ENCODE measurements around the gene RPL13. TPM values are rescaled to one million over a fixed set of nuclear protein-coding genes. Genes with fewer than 3 reads are reported as not detected.
"Not testable (repeated sequence)": the region's sequence is repeated elsewhere in the genome, so short reads cannot be mapped to it uniquely, and the experiment has no call there.

RPL13 gene
- total RNA-seq, 2 donors from 2014 or later = 1,855 to 2,011 TPM

GRCh38 chr16:89584768-89585549 is 24.5 kb downstream of the RPL13 start:
- H3K9ac ChIP-seq (ENCODE audit: low read depth in 2 of 2, low read length in 2 of 2) = no peak overlapping the region
- intact Hi-C loops (cut with DNase I) = no loop called here
- no peak for TF ChIP-seq CTCF (IDR thresholded peaks at IDR 0.05)

GRCh38 chr16:89586218-89586617 is 25.7 kb downstream of the RPL13 start:
- H3K9ac ChIP-seq (ENCODE audit: low read depth in 2 of 2, low read length in 2 of 2) = no peak overlapping the region
- DNase-seq = no peak
- no peaks in the 10 kb centered on the region for H3K4me1 ChIP-seq
- no peak for TF ChIP-seq CTCF (IDR thresholded peaks at IDR 0.05)
- no peak overlapping the region for H3K4me3 ChIP-seq
- intact Hi-C loops (cut with DNase I) = no loop called here
- H3K27ac ChIP-seq = no peak overlapping the region
- no peaks in the 10 kb centered on the region for H3K36me3 ChIP-seq
- H3K27me3 ChIP-seq = no peaks in the 10 kb centered on the region
- no peaks in the 10 kb centered on the region for H3K9me3 ChIP-seq

More at GRCh38 chr16:89584768-89585549, 24.5 kb downstream of the RPL13 start:
- H3K36me3 ChIP-seq = no peaks in the 10 kb centered on the region
- no peak overlapping the region for H3K4me3 ChIP-seq
- no peaks in the 10 kb centered on the region for H3K9me3 ChIP-seq
- no peak for DNase-seq
- H3K27me3 ChIP-seq = no peaks in the 10 kb centered on the region
- H3K4me1 ChIP-seq = no peaks in the 10 kb centered on the region
- H3K27ac ChIP-seq = no peak overlapping the region

GRCh38 chr16:89586853-89587252 is 26.4 kb downstream of the RPL13 start:
- intact Hi-C loops (cut with DNase I) = no loop called here
- no peak for DNase-seq
- no peak for TF ChIP-seq CTCF (IDR thresholded peaks at IDR 0.05)
- H3K4me3 ChIP-seq = no peak overlapping the region
- peak overlapping the region; percentile 4 to 43 for H3K9ac ChIP-seq (ENCODE audit: low read depth in 2 of 2, low read length in 2 of 2)
- no peaks in the 10 kb centered on the region for H3K9me3 ChIP-seq
- H3K36me3 ChIP-seq = no peaks in the 10 kb centered on the region
- no peak overlapping the region for H3K27ac ChIP-seq
- no peaks in the 10 kb centered on the region for H3K27me3 ChIP-seq
- no peaks in the 10 kb centered on the region for H3K4me1 ChIP-seq

GRCh38 chr16:89587676-89588075 is 27.2 kb downstream of the RPL13 start:
- H3K27me3 ChIP-seq; H3K4me1 ChIP-seq; DNase-seq; intact Hi-C loops (cut with DNase I); H3K9ac ChIP-seq (ENCODE audit: low read depth in 2 of 2, low read length in 2 of 2); H3K9me3 ChIP-seq; H3K4me3 ChIP-seq; H3K36me3 ChIP-seq; H3K27ac ChIP-seq: not testable (repeated sequence)

GRCh38 chr16:89588413-89589109 is 28.1 kb downstream of the RPL13 start:
- no peak overlapping the region for H3K9ac ChIP-seq (ENCODE audit: low read depth in 2 of 2, low read length in 2 of 2)
- intact Hi-C loops (cut with DNase I) = no loop called here
- no peaks in the 10 kb centered on the region for H3K27me3 ChIP-seq
- no peak overlapping the region for H3K27ac ChIP-seq
- no peaks in the 10 kb centered on the region for H3K36me3 ChIP-seq
- no peaks in the 10 kb centered on the region for H3K9me3 ChIP-seq
- H3K4me3 ChIP-seq = no peak overlapping the region
- no peak for TF ChIP-seq CTCF (IDR thresholded peaks at IDR 0.05)
- no peaks in the 10 kb centered on the region for H3K4me1 ChIP-seq
- DNase-seq = no peak

Data from colonic mucosa (tissue), 4 donors.